VCaP (cell line): ENCODE measurements around the gene ANKS6.

ENCODE experiments used
- H3K27ac ChIP-seq: fragments of 450-650 bp; 2 replicates; pipeline ENCODE4 v1.5.1; 2017
- TF ChIP-seq, protein P1 (sequence below): fragments of 450-650 bp; conservative IDR thresholded peaks from 2 replicates; pipeline ENCODE4 v1.5.1; 2017; ENCODE audit warnings: mild to moderate bottlenecking, moderate library complexity

The ANKS6 gene

DNA sequence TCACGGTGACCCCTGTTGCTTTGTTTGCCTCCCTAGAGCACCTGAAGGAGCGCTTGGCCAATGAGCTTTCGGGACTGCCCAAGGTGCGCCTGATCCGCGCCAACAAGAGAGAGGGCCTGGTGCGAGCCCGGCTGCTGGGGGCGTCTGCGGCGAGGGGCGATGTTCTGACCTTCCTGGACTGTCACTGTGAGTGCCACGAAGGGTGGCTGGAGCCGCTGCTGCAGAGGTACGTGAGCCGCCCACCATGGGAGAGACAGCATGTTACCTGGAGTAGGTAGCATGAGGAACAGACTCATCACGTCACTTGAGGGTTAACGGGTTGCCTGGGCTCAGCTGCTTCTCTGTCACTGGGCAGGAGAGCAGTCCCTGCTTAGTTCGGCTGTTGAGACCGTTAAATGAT lies 30.4 kb upstream of the ANKS6 start:
- TF ChIP-seq, protein P1, sequence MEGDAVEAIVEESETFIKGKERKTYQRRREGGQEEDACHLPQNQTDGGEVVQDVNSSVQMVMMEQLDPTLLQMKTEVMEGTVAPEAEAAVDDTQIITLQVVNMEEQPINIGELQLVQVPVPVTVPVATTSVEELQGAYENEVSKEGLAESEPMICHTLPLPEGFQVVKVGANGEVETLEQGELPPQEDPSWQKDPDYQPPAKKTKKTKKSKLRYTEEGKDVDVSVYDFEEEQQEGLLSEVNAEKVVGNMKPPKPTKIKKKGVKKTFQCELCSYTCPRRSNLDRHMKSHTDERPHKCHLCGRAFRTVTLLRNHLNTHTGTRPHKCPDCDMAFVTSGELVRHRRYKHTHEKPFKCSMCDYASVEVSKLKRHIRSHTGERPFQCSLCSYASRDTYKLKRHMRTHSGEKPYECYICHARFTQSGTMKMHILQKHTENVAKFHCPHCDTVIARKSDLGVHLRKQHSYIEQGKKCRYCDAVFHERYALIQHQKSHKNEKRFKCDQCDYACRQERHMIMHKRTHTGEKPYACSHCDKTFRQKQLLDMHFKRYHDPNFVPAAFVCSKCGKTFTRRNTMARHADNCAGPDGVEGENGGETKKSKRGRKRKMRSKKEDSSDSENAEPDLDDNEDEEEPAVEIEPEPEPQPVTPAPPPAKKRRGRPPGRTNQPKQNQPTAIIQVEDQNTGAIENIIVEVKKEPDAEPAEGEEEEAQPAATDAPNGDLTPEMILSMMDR = no peak
- no peak overlapping the region for H3K27ac ChIP-seq

DNA sequence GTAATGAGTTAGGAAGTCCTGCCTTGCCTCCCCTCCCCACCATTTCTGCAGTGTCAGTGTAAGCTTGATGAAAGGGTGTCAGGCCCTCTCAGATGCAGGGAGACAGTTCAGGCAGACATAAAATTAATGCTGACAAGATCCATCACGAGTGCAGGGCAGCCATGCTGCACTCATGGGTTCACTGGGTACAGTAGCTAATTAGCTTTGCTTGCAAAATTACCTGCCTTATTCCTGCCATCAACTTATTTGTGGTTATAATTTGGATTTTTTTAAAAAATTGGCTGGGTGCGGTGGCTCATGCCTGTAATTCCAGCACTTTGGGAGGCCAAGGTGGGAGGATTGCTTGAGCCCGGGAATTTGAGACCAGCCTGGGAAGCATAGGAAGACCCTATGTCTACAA lies 29.1 kb upstream of the ANKS6 start:
- H3K27ac ChIP-seq = no peak overlapping the region
- TF ChIP-seq, protein P1 = no peak

DNA sequence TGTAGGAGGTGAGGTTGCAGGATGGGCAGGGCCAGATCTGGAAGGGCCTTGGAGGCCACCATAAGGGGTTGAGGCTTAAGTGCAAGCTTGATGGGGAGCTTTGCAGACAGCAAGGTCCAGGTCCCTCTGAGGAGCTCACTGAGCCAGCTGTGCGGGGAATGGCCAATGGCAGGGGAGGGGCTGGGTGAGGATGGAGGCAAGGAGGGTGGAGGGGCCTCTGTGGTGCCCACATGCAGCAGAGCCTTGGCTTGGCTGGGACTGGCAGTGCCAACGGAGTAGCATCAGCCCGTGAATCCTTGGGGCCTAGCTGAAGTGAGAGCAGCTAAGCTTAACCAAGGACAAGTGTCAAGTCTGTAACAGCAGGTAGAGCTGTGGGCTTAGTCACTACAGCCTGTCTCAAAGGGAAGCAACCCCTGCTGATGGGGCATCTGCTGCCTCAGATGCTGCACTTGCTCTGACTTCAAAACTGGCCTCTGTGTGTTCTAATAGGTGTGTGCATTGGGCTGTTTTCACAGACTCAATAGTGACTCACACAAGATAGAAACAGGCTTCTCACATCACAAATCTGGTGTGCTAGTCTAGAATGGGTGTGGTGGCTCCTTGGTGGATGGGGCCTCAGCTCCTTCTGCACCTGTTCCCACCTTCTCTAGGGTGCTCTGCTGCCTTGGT lies 27.4 kb upstream of the ANKS6 start:
- TF ChIP-seq, protein P1 = no peak

DNA sequence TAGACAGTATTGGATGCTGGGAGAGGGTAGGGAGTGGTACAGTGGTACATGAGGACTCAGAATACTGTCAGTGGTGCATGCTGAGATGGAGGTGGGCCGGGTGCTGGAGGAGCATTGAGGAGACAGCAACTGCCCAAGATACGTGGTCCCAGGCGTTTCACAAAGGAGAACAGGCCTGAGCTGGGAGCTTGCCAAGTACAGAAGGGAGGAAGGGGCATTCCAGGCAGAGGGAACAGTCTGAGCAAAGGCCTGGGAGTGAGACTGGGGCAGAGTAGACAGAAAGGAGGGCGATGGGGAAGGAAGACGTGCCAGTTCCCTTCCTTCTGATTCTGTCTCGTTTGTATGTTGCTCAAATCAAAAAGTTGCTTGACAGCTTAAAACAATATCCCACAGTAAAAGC lies 26.3 kb upstream of the ANKS6 start:
- TF ChIP-seq, protein P1 = no peak
- H3K27ac ChIP-seq = no peak overlapping the region

More for the DNA sequence above, 27.4 kb upstream of the ANKS6 start:
- no peak overlapping the region for H3K27ac ChIP-seq

DNA sequence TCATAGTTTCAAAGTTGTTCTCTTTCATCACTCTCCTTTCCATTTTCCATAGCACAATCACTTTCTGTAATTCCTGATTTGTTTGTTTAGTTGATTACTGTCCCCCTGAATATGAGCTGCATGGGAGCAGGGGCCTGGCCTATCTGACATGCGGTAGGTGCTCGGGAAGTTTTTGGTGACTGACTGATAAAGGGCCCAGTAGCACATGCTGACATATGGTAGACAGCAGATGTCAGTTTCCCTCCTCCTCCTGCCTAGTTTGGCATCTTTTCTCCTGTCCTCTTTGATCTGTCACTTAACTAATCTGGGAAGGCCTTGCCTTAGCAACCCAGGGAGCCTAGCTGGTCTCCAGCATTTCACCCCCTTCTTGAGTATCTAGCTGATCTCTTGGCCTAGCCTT lies 25.5 kb upstream of the ANKS6 start:
- TF ChIP-seq, protein P1 = no peak
- no peak overlapping the region for H3K27ac ChIP-seq

DNA sequence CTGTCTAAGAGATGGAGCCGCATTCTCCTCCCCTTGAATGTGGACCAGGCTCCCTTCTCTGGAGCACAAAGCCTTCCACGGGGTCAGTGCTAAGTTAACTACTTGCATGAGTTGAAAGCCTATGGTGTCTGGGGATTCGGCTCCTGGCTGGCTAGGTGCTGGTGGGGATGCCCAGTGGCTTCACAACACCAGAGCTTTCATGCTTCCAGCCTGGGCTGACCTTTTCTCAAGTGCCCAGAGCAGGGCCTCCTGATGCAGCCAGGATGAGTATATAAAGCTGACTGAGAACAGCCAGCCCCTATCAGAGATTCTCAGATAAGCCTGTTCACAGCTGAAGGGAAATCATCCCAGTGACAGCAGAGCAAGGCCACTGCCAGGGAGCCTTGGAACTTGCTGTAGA lies 22.9 kb upstream of the ANKS6 start:
- TF ChIP-seq, protein P1 = no peak
- no peak overlapping the region for H3K27ac ChIP-seq

DNA sequence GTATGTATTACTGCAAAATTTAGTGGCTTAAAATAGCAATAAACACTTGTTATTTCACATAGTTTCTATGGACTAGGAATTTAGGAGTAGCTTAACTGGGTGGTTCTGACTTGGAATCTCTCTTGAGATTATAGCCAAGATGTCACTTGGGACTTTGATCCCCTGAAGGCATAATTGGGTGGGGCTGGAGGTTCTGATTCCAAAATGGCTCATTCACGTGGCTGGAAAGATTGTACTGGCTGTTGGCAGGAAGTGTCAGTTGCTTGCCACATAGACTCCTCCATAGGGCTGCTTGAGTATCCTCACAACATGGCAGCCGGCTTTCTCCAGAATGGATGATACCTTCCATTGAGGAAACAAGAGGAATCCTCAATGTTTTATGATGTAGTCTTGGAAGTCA lies 22.4 kb upstream of the ANKS6 start:
- no peak overlapping the region for H3K27ac ChIP-seq
- TF ChIP-seq, protein P1 = no peak
